NCI-H2227 (cell line): ENCODE results near the gene TMEM217.
"Not testable (repeated sequence)": the region's sequence is repeated elsewhere in the genome, so short reads cannot be mapped to it uniquely, and the experiment has no call there.

ENCODE experiments used
- DNase-seq: peaks from one replicate; lab custom pipeline; 2025; ENCODE audit not compliant: unreplicated experiment; lab: John Stamatoyannopoulos, UW

The TMEM217 gene

DNA sequence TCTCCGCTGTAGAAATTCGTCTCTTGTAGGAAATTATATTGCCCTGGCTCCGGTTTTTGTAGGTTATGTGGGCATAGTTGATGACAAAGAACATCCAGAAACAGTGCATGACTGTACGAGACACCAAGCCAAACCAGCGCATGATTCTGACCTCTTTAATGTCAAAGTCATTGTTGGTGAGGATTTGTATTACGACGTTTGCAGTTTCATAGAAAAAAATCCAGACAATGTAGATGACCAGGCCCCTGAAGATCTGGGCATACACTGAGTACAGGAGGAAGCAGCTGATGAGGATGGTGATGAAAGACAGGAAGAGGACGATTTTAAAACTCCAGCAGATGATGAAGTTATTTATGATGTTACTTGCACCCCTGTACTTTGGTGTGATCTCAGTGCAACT, 39.4 kb downstream of the TMEM217 start:
- no peak for DNase-seq

- peak; percentile 11 for DNase-seq
Measured at GRCh38 chr6:37218061-37218460, 39.9 kb downstream of the TMEM217 start.

DNA sequence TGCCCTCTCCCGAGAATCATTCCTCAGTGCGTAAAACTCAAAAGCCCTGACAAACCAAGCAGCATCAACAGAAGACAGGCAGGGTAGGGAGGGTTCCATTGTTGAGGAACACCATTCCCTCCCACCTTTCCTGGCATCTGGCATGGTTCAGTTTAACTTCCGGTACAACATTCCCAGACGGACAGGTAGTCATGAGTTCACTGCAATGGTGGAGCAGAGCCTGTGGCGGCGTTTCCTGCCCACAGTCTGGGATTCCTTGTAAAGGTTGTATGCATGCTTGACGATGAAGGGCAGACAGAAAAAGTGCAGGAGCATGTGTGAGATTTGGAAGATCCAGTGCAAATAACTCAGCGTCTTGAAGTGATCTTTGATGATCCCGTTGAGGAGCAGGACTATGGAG, 45.7 kb downstream of the TMEM217 start:
- DNase-seq = no peak

DNA sequence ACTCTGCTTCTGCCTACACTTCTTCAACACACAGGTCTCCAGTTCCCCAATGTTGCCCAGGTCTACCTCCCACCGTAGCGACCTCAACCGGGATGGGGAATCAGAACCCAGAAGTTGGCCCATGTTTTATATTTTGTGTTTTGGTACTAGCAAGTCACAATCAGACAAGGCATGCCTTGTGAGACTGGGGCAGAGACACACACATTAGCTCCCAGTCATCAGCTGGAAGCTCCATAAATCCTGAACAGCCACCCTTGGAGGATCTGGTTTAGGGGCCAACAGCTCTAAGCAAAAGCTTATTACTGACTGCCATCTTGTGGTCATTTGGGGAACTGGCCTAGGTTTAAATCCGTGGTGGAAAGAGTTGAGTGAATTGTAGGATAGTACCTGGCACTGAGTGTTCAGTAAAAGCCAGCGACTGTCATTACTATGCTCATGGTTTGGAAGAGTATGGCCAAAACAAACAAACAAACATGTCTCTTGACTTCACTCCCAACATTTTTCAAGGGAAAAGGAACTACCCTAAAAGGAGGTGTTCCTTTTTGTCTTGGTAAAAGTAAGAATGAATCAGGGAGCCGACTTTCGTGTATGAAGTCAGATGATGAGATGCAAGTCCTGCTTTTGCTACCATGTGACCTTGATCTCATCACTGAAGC, 47.5 kb downstream of the TMEM217 start:
- DNase-seq = peak; percentile 89

DNA sequence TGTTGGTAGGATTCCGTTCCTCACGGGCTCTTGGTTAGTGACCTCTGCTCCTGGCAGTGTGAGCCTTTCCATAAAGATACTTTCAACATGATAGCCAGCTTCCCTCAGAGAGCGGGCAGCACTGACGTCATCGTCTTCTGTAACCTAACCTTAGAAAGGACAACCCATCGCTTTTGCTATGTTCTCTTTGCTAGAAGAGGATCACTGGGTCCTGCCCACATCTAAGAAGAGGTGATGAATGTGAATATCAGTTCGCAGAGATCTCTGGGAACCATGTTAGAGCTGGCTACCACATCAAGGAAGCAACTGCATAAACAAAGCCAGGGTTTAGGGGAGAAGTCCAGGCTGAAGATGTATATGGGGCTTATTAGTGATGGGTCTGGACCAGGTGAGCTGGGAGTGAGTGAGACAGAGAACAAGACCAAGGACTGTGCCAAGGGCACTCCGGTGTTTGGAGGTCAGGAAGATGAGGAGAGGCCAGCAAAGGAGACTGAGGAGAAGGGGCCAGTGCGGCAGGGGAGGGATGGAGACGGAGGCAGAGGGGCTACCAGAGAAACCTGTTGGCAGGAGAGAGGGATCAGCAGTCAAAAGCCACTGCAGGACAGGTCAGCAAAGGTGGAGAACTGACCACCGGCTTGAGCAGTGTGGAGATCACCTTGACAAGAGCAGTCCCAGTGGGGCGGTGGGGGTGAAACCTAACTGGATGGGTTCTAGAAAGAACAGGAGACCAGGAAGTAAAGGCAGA, 48.3 kb downstream of the TMEM217 start:
- no peak for DNase-seq

GRCh38 chr6:37208793-37209192, 49.2 kb downstream of the TMEM217 start:
- no peak for DNase-seq

GRCh38 chr6:37207903-37208456, 50.0 kb downstream of the TMEM217 start:
- DNase-seq = peak; percentile 67

- DNase-seq = no peak
Measured at GRCh38 chr6:37206622-37207021, 51.3 kb downstream of the TMEM217 start.

DNA sequence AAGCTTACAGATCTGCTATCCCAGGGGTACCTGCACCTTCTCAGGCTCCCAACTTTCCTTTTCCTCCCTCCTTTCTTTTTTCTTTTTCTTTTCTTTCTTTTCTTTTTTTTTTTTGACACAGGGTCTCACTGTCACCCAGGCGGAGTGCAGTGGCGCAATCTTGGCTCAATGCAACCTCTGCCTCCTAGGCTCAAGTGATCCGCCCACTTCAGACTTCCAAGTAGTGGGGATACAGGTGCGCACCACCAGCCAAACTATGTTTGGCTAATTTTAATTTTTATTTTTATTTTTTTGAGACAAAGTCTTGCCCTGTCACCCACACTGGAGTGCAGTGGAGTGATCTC, 52.0 kb downstream of the TMEM217 start:
- no peak for DNase-seq

- DNase-seq = no peak
Measured at GRCh38 chr6:37205175-37205996, 52.6 kb downstream of the TMEM217 start.

- no peak for DNase-seq
Measured at GRCh38 chr6:37204014-37204751, 53.8 kb downstream of the TMEM217 start.

DNA sequence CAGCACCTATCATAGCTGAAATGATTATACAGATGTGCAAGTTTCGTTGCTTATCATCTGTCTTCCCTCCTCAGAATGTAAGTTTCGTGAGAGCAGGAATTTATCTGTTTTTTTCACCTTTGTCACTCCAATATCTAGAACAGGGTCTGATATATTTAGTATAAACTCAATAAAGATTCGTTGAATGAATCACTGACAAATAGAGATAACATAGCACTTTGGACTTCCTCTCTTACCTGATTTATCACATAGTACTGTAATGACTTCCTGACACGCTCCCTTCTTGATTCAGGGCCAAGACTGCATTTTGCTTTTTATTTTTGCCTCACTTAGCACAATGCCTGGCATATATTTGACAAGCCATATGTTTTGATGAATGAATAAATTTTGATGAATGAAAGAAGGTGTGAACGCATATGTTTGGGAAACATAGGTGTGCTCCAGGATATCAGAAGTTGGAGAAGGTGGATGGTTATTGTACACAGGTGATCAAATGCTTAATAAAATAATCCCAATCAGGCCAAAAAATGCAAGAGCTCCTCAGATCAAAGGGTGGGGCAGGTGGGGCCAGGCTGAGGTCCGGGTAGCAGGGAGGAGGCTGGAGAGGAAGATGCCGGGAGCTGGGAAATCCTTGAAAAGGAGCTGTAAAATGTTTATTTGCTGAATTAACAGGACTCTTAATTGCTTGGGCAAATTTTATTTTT, 55.0 kb downstream of the TMEM217 start:
- no peak for DNase-seq

- DNase-seq = no peak
Measured at GRCh38 chr6:37201726-37202125, 56.2 kb downstream of the TMEM217 start.

DNA sequence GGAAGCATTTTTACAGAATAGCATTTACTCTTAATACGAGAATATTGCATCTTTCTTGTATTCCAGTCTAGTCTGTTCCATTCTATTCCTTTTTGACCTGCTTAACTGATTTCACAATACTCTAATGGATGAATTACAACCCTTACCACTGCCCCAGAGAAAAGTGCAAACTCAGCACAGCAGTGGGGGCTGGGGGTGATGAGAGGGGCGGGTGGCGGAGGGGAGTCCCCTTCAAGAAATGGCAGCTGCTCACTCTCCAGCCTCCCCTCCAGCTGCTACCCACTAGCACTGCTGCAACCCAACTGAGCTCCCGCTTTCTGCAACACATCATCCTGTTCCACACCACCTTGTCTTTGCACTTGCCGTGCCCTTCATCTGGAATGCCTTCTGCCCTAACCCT, 57.9 kb downstream of the TMEM217 start:
- DNase-seq = peak; percentile 39

DNA sequence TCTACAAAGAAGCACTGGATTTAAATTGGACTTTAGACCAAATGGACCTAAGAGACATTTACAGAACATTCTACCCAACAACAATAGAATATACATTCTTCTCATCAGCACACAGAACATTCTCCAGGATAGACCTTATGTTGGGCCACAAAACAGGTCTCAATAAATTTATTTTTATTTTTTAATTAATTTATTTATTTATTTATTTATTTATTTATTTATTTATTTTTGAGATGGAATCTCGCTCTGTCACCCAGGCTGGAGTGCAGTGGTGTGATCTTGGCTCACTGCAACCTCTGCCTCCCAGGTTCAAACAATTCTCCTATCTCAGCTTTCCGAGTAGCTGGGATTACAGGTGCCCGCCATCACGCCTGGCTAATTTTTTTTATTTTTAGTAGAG, 61.5 kb downstream of the TMEM217 start:
- DNase-seq = not testable (repeated sequence)

GRCh38 chr6:37194886-37195285, 63.1 kb downstream of the TMEM217 start:
- not testable (repeated sequence) for DNase-seq

- DNase-seq = peak; percentile 12
Measured at GRCh38 chr6:37192666-37193065, 65.3 kb downstream of the TMEM217 start.

GRCh38 chr6:37190159-37190535, 67.8 kb downstream of the TMEM217 start:
- no peak for DNase-seq

GRCh38 chr6:37188962-37189510, 68.9 kb downstream of the TMEM217 start:
- DNase-seq = no peak
